ENCODE results near the gene PDE10A. TPM values are rescaled to one million over a fixed set of nuclear protein-coding genes. Genes with fewer than 3 reads are reported as not detected.

Gene PDE10A
- total RNA-seq, 1 donor = 5.6 TPM

DNA sequence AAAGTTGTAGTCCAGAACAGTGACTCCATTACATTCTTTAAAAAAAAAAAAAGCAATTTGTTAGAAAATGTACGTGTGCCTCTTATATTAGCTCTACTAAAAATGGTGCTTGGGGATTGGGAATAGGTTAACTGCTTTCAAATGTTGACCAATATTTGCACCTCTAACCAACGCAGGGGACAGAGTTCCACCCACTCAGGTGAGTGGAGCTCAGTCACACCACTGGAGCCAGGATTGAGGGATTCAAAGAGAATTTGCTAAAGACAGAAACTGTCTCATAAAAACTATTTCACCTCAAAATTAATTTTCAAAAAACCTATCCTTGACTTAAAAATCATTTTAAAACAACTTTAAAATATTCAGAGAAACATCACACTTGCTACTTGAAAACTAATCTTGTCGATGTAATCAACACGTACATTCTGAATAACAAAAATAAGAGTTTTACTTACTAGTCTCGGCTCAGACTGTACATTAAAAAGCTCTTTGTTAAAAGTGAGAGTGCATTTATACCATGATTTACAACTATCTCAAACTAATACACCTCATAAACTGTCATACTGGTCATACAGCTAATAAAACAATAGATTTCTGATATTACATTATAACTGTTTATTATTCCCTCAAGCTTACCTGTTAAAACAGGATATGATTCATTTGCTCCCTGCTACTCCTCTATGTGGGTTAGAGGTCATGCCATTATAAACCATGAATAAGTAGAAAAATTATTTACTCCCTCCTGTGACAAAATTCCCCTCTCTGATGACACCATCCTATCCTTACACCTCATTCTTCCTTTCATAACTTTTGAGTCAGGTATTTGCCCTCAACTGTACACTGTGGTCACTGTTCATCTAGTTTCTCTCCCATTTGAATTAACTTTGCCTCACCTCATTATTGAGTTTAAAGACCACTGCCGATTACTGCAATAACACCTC lies 88.6 kb downstream of the PDE10A start:
- DNase-seq (ENCODE audit: low read depth) = no peak

GRCh38 chr6:165573671-165574070 lies 89.4 kb downstream of the PDE10A start:
- peak; percentile 67 for DNase-seq (ENCODE audit: low read depth)

More for the DNA sequence above, 88.6 kb downstream of the PDE10A start:
- no peak overlapping the region for H3K4me3 ChIP-seq (ENCODE audit: low read depth, low read length)
- no peak for TF ChIP-seq CTCF (IDR thresholded peaks at IDR 0.05; ENCODE audit: insufficient read depth, low read depth, low read length)

GRCh38 chr6:165571721-165572132 lies 91.3 kb downstream of the PDE10A start:
- TF ChIP-seq CTCF (IDR thresholded peaks at IDR 0.05; ENCODE audit: insufficient read depth, low read depth, low read length) = no peak
- no peak overlapping the region for H3K4me3 ChIP-seq (ENCODE audit: low read depth, low read length)
- peak; percentile 5 for DNase-seq (ENCODE audit: low read depth)

More at GRCh38 chr6:165573671-165574070, 89.4 kb downstream of the PDE10A start:
- H3K4me3 ChIP-seq (ENCODE audit: low read depth, low read length) = no peak overlapping the region
- TF ChIP-seq CTCF (IDR thresholded peaks at IDR 0.05; ENCODE audit: insufficient read depth, low read depth, low read length) = no peak

- no peak overlapping the region for H3K4me3 ChIP-seq (ENCODE audit: low read depth, low read length)
- TF ChIP-seq CTCF (IDR thresholded peaks at IDR 0.05; ENCODE audit: insufficient read depth, low read depth, low read length) = no peak
- DNase-seq (ENCODE audit: low read depth) = peak; percentile 47
Observed at GRCh38 chr6:165571068-165571682, 91.9 kb downstream of the PDE10A start.

DNA sequence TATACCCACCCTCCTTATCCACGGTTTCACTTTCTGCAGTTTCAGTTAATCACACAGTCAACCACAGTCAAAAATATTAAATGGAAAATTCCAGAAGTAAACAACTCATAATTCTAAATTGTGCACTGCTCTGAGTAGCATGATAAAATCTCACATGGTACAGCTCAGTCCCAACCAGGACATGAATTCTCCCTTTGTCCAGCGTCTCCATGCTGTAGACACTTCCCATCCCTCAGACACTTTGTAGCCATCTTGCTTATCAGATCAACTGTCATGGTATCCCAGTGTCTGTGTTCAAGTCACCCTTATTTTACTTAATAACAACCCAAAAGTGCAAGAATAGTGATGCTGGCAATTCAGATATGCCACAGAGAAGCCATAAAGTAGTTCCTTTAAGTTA lies 94.7 kb downstream of the PDE10A start:
- TF ChIP-seq CTCF (IDR thresholded peaks at IDR 0.05; ENCODE audit: insufficient read depth, low read depth, low read length) = no peak
- DNase-seq (ENCODE audit: low read depth) = peak; percentile 36
- no peak overlapping the region for H3K4me3 ChIP-seq (ENCODE audit: low read depth, low read length)

- no peak for DNase-seq (ENCODE audit: low read depth)
- H3K4me3 ChIP-seq (ENCODE audit: low read depth, low read length) = no peak overlapping the region
- TF ChIP-seq CTCF (IDR thresholded peaks at IDR 0.05; ENCODE audit: insufficient read depth, low read depth, low read length) = no peak
Observed at GRCh38 chr6:165566088-165566828, 96.8 kb downstream of the PDE10A start.

Measured in fibroblast of villous mesenchyme (primary cell).